Measurements from ENCODE around the gene EEF2KMT. TPM values are rescaled to one million over a fixed set of nuclear protein-coding genes. Genes with fewer than 3 reads are reported as not detected.

The EEF2KMT gene
- total and polyA plus RNA-seq, 2 of the 13 experiments (the other 11 are each of a cell fraction or from before 2014, with no cell fraction given) = 10.7 to 26.9 TPM

- TF ChIP-seq NONO (IDR thresholded peaks at IDR 0.05) = no peak
- TF ChIP-seq NONO (CRISPR knock-in tag; conservative IDR thresholded peaks at IDR 0.05) = peak; percentile 58; the same call in 1 of the 2 replicates
- no peak for TF ChIP-seq JUNB (CRISPR knock-in tag; IDR thresholded peaks at IDR 0.05; ENCODE audit: borderline replicate concordance)
- TF ChIP-seq ZFY (CRISPR knock-in tag; IDR thresholded peaks at IDR 0.05) = no peak; the same call in 1 of the 2 replicates
- TF ChIP-seq NFAT5 (CRISPR knock-in tag; IDR thresholded peaks at IDR 0.05) = no peak
- TF ChIP-seq ZBTB7B (CRISPR knock-in tag; IDR thresholded peaks at IDR 0.05) = peak; percentile 49
- 0 out of 2 replicates have a peak, but pooled peaks have one; percentile 55 for TF ChIP-seq HDAC1 (CRISPR knock-in tag; IDR thresholded peaks at IDR 0.05)
- TF ChIP-seq FOXO1 (CRISPR knock-in tag; IDR thresholded peaks at IDR 0.05) = no peak
- no peak for TF ChIP-seq ZNF337 (CRISPR knock-in tag; IDR thresholded peaks at IDR 0.05; ENCODE audit: borderline replicate concordance, low read depth)
- 0 out of 2 replicates have a peak, but pooled peaks have one; percentile 48 for TF ChIP-seq ZBTB10 (CRISPR knock-in tag; IDR thresholded peaks at IDR 0.05; ENCODE audit: borderline replicate concordance)
- no peak for TF ChIP-seq CC2D1A (CRISPR knock-in tag; IDR thresholded peaks at IDR 0.05)
- TF ChIP-seq ZGPAT (CRISPR knock-in tag; IDR thresholded peaks at IDR 0.05) = no peak; the same call in 1 of the 2 replicates
- no peak for TF ChIP-seq SOX13 (IDR thresholded peaks at IDR 0.05)
- TF ChIP-seq SOX13 (CRISPR knock-in tag; conservative IDR thresholded peaks at IDR 0.05 in 1 of 2, IDR thresholded peaks at IDR 0.05 in 1 of 2) = 0 out of 4 replicates have a peak, but pooled peaks of 1 of the 2 experiments have one; percentile 7
- TF ChIP-seq ARHGAP35 (CRISPR knock-in tag; IDR thresholded peaks at IDR 0.05; ENCODE audit: borderline replicate concordance) = peak; percentile 60; the same call in 1 of the 2 replicates
- peak; percentile 32; the same call in 1 of the 2 replicates for TF ChIP-seq MYC (CRISPR knock-in tag; IDR thresholded peaks at IDR 0.05; ENCODE audit: borderline replicate concordance)
- 0 out of 2 replicates have a peak, but pooled peaks have one; percentile 9 for TF ChIP-seq ZNF232 (CRISPR knock-in tag; IDR thresholded peaks at IDR 0.05; ENCODE audit: borderline replicate concordance)
Measured at GRCh38 chr16:5036228-5037156, 61.1 kb downstream of the EEF2KMT start (continued).
